H9 (cell line): ENCODE measurements around the gene TBC1D17. TPM values are rescaled to one million over a fixed set of nuclear protein-coding genes. Genes with fewer than 3 reads are reported as not detected.

Source experiments
- DNase-seq: peaks from one replicate; pipeline ENCODE4 v3.0.0-alpha.2; 2017
- H2AFZ ChIP-seq: one replicate; pipeline ENCODE4 v1.6.1; 2013; ENCODE audit warnings: mild to moderate bottlenecking, low read length, control low read depth, moderate library complexity
- H2AK5ac ChIP-seq: 2 replicates; pipeline ENCODE4 v1.6.1; 2013; ENCODE audit warnings: low read length, control low read depth, mixed read lengths; ENCODE audit not compliant: insufficient read length
- H2BK120ac ChIP-seq: one replicate; pipeline ENCODE4 v1.6.1; 2013; ENCODE audit warnings: low read depth, mild to moderate bottlenecking, low read length, control low read depth, inconsistent platforms; ENCODE audit not compliant: poor library complexity, severe bottlenecking
- H2BK12ac ChIP-seq: 2 replicates; pipeline ENCODE4 v1.6.1; 2013; ENCODE audit warnings: low read length, control low read depth, mixed read lengths, low read depth; ENCODE audit not compliant: insufficient read length
- H2BK15ac ChIP-seq: 2 replicates; pipeline ENCODE4 v1.6.1; 2013; ENCODE audit warnings: low read depth, low read length, control low read depth
- H2BK20ac ChIP-seq: one replicate; pipeline ENCODE4 v1.6.1; 2013; ENCODE audit warnings: low read depth, mild to moderate bottlenecking, low read length, control low read depth, inconsistent platforms; ENCODE audit not compliant: poor library complexity, severe bottlenecking
- H2BK5ac ChIP-seq: 2 replicates; pipeline ENCODE4 v1.6.1; 2013; ENCODE audit warnings: low read length, control low read depth, mixed read lengths; ENCODE audit not compliant: insufficient read length
- H3K14ac ChIP-seq: 2 replicates; pipeline ENCODE4 v1.6.1; 2013; ENCODE audit warnings: low read length, control low read depth; ENCODE audit not compliant: insufficient read depth
- H3K18ac ChIP-seq: 2 replicates; pipeline ENCODE4 v1.6.1; 2013; ENCODE audit warnings: low read depth, mild to moderate bottlenecking, mixed read lengths, low read length, control low read depth; ENCODE audit not compliant: insufficient read length
- H3K23ac ChIP-seq: 2 replicates; pipeline ENCODE4 v1.6.1; 2013; ENCODE audit warnings: low read length, control low read depth, mixed read lengths, low read depth; ENCODE audit not compliant: insufficient read length
- H3K23me2 ChIP-seq: 2 replicates; pipeline ENCODE4 v1.6.1; 2013; ENCODE audit warnings: low read depth, mild to moderate bottlenecking, mixed read lengths, low read length, control low read depth; ENCODE audit not compliant: insufficient read length, poor library complexity, severe bottlenecking
- H3K27ac ChIP-seq: 2 replicates; pipeline ENCODE4 v1.5.1; 2013; ENCODE audit warnings: low read length, control low read depth, mixed read lengths, low read depth; ENCODE audit not compliant: insufficient read length
- H3K27me3 ChIP-seq: 2 replicates; pipeline ENCODE4 v1.6.1; 2013; ENCODE audit warnings: low read length, control low read depth, inconsistent platforms; ENCODE audit not compliant: insufficient read depth
- H3K4ac ChIP-seq: 2 replicates; pipeline ENCODE4 v1.6.1; 2013; ENCODE audit warnings: low read depth, mild to moderate bottlenecking, control low read depth, inconsistent platforms, low read length, moderate library complexity
- H3K4me1 ChIP-seq: 2 replicates; pipeline ENCODE4 v1.6.1; 2013; ENCODE audit warnings: low read length, control low read depth, inconsistent platforms; ENCODE audit not compliant: insufficient read depth
- H3K4me2 ChIP-seq: 2 replicates; pipeline ENCODE4 v1.6.1; 2013; ENCODE audit warnings: low read length, control low read depth, mixed read lengths; ENCODE audit not compliant: insufficient read length, insufficient read depth
- H3K56ac ChIP-seq: 2 replicates; pipeline ENCODE4 v1.6.1; 2013; ENCODE audit warnings: low read depth, mild to moderate bottlenecking, mixed read lengths, low read length, control low read depth; ENCODE audit not compliant: insufficient read length
- H3K79me1 ChIP-seq: 2 replicates; pipeline ENCODE4 v1.6.1; 2013; ENCODE audit warnings: low read depth, mild to moderate bottlenecking, moderate library complexity, low read length, control low read depth, inconsistent platforms; ENCODE audit not compliant: insufficient read depth, poor library complexity, severe bottlenecking
- H3K79me2 ChIP-seq: 2 replicates; pipeline ENCODE4 v1.6.1; 2013; ENCODE audit warnings: low read length, control low read depth, inconsistent platforms; ENCODE audit not compliant: insufficient read depth
- H3K9ac ChIP-seq: 2 replicates; pipeline ENCODE4 v1.6.1; 2013; ENCODE audit warnings: low read length, control low read depth, mixed read lengths; ENCODE audit not compliant: insufficient read length; ENCODE audit errors: extremely low read depth
- H3K9me3 ChIP-seq: one replicate; pipeline ENCODE4 v1.6.1; 2013; ENCODE audit warnings: low read depth, low read length, inconsistent platforms; ENCODE audit not compliant: control insufficient read depth
- H3T11ph ChIP-seq: one replicate; pipeline ENCODE4 v1.6.1; 2013; ENCODE audit warnings: mild to moderate bottlenecking, low read length, control low read depth, inconsistent platforms
- H4K20me1 ChIP-seq: one replicate; pipeline ENCODE4 v1.6.1; 2013; ENCODE audit not compliant: control insufficient read depth, insufficient read length, insufficient read depth
- H4K5ac ChIP-seq: 2 replicates; pipeline ENCODE4 v1.6.1; 2013; ENCODE audit warnings: low read depth, mild to moderate bottlenecking, mixed read lengths, low read length, control low read depth; ENCODE audit not compliant: insufficient read length
- H4K8ac ChIP-seq: replicated peaks from 2 replicates; pipeline ENCODE4 v1.6.1; 2013; ENCODE audit warnings: low read length, control low read depth, mixed read lengths, low read depth; ENCODE audit not compliant: insufficient read length
- H4K91ac ChIP-seq: 2 replicates; pipeline ENCODE4 v1.6.1; 2013; ENCODE audit warnings: low read depth, mild to moderate bottlenecking, moderate library complexity, mixed read lengths, low read length, control low read depth; ENCODE audit not compliant: insufficient read length
- H3K27ac Mint-ChIP-seq, 3 experiments: 2 replicates in 2 of 3; 3 replicates in 1 of 3; pipeline ENCODE4 v1.8.0; 2020 to 2021; ENCODE audit warnings: mixed read lengths in 3 of 3, mild to moderate bottlenecking in 1 of 3, moderate library complexity in 1 of 3
- H3K27me3 Mint-ChIP-seq: 2 replicates; pipeline ENCODE4 v1.8.0; 2021; ENCODE audit warnings: low read depth, mild to moderate bottlenecking, moderate library complexity, mixed read lengths
- H3K36me3 Mint-ChIP-seq, 3 experiments: 2 replicates in 2 of 3; 3 replicates in 1 of 3; pipeline ENCODE4 v1.8.0; 2020 to 2021; ENCODE audit warnings: low read depth in 3 of 3, mixed read lengths in 3 of 3; ENCODE audit not compliant: insufficient read depth in 1 of 3
- H3K4me1 Mint-ChIP-seq, 2 experiments: 2 replicates each; pipeline ENCODE4 v1.8.0; 2020; ENCODE audit warnings: mixed read lengths in 2 of 2
- H3K4me3 Mint-ChIP-seq, 2 experiments: 2 replicates in 1 of 2; 3 replicates in 1 of 2; pipeline ENCODE4 v1.8.0; 2020 to 2021; ENCODE audit warnings: mild to moderate bottlenecking in 2 of 2, mixed read lengths in 2 of 2, moderate library complexity in 1 of 2
- H3K9me3 Mint-ChIP-seq, 2 experiments: 2 replicates in 1 of 2; 3 replicates in 1 of 2; pipeline ENCODE4 v1.8.0; 2020; ENCODE audit warnings: mild to moderate bottlenecking in 2 of 2, mixed read lengths in 2 of 2, moderate library complexity in 1 of 2
- WGBS: extraction: QIAGEN DNeasy Blood & Tissue Kit; methylation state at CpG from one replicate; pipeline ENCODE4 v1.1.7; 2013; ENCODE audit warnings: missing lambda C conversion rate, low lambda C conversion rate, mixed read lengths; ENCODE audit not compliant: insufficient read length; ENCODE audit errors: extremely low coverage; 5-methylcytosine and 5-hydroxymethylcytosine counted together
- total RNA-seq: library from RNA; stranded (reverse); gene quantifications from 2 replicates; pipeline ENCODE4 v1.2.1, GENCODE V29; 2021
- TF ChIP-seq, protein P1 (sequence below): fragments of 200-600 bp; sonication (generic); conservative IDR thresholded peaks from 3 replicates; pipeline ENCODE4 v1.8.0; 2021; ENCODE audit warnings: antibody characterized with exemption, mild to moderate bottlenecking

Gene TBC1D17
- total RNA-seq, 1 experiment from 2014 or later: 33.6 TPM

DNA sequence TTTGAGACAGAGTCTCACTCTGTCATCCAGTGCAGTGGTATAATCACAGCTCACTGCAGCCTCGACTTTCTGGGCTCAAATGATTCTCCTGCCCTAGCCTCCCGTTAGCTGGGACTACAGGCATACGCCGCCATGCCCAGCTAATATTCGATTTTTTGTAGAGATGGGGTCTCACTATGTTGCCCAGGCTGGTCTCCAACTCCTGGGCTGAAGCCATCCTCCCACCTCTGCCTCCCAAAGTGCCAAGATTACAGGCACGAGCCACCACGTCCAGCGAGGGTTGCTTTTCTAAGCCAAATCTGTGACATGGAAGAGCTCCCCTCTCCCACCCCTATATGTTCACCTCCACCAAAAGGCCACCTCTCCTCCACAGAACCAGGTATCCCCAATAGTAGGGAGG is 40.6 kb downstream of the TBC1D17 start:
- Mint-ChIP-seq H3K27ac (no peak overlapping the region; a peak in 1 of 7 replicates), H3K27me3 (no peaks in the 10 kb centered on the region), H3K36me3 (peaks cover 56 to 87% (median 83%) of the 10 kb centered on the region in 3 experiments), H3K4me3 (no peak overlapping the region), H3K9me3 (peaks cover 0 to 3% of the 10 kb centered on the region in 2 experiments; a peak in 1 of 5 replicates), H3K4me1 (peaks cover 27 to 41% of the 10 kb centered on the region in 2 experiments)
- no peaks in the 10 kb centered on the region for H3K4me1 ChIP-seq
- no CpG with 5 or more reads among the region's 8 CpGs for WGBS
- no peak overlapping the region for H3K56ac ChIP-seq
- no peak overlapping the region for H3K14ac ChIP-seq
- H3K4me2 ChIP-seq: no peak overlapping the region
- H2BK15ac ChIP-seq: no peak overlapping the region
- H2BK120ac ChIP-seq: no peak overlapping the region
- H4K91ac ChIP-seq: no peak overlapping the region
- H2AK5ac ChIP-seq: no peak overlapping the region
- H3K9ac ChIP-seq: no peak overlapping the region
- no peaks in the 10 kb centered on the region for H3K27me3 ChIP-seq
- no peak overlapping the region for H3T11ph ChIP-seq
- H2AFZ ChIP-seq: no peak overlapping the region
- H2BK5ac ChIP-seq: no peak overlapping the region
- no peak overlapping the region for H3K18ac ChIP-seq
- no peak overlapping the region for H3K27ac ChIP-seq
- DNase-seq: no peak
- H2BK12ac ChIP-seq: no peak overlapping the region
- peaks cover 12% of the 10 kb centered on the region for H3K79me1 ChIP-seq
- H4K20me1 ChIP-seq: peaks cover 4% of the 10 kb centered on the region
- H3K23me2 ChIP-seq: no peaks in the 10 kb centered on the region
- TF ChIP-seq, protein P1, sequence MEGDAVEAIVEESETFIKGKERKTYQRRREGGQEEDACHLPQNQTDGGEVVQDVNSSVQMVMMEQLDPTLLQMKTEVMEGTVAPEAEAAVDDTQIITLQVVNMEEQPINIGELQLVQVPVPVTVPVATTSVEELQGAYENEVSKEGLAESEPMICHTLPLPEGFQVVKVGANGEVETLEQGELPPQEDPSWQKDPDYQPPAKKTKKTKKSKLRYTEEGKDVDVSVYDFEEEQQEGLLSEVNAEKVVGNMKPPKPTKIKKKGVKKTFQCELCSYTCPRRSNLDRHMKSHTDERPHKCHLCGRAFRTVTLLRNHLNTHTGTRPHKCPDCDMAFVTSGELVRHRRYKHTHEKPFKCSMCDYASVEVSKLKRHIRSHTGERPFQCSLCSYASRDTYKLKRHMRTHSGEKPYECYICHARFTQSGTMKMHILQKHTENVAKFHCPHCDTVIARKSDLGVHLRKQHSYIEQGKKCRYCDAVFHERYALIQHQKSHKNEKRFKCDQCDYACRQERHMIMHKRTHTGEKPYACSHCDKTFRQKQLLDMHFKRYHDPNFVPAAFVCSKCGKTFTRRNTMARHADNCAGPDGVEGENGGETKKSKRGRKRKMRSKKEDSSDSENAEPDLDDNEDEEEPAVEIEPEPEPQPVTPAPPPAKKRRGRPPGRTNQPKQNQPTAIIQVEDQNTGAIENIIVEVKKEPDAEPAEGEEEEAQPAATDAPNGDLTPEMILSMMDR: no peak
- H3K4ac ChIP-seq: no peak overlapping the region
- H4K8ac ChIP-seq: no peak overlapping the region
- no peak overlapping the region for H4K5ac ChIP-seq
- peaks cover 20% of the 10 kb centered on the region; the same call in 1 of the 2 replicates for H3K79me2 ChIP-seq
- H3K23ac ChIP-seq: no peak overlapping the region
- H2BK20ac ChIP-seq: no peak overlapping the region
- H3K9me3 ChIP-seq: no peaks in the 10 kb centered on the region
